NCI-H526 (cell line): ENCODE data around the gene POGLUT3.

Experiments used
- DNase-seq, 2 experiments: peaks; one replicate each; lab custom pipeline; 2025; lab: John Stamatoyannopoulos, UW

Gene POGLUT3

GRCh38 chr11:108498046-108498815 lies at the start of gene POGLUT3:
TSS of gene POGLUT3 (minus strand) at chr11:108498384. CDS start at chr11:108498366, 18 bp downstream.
- DNase-seq: peak; percentile 36 to 88

GRCh38 chr11:108545909-108546501 lies 47.8 kb upstream of the POGLUT3 start:
- no peak for DNase-seq

- no peak for DNase-seq
These were observed 45.3 kb upstream of the POGLUT3 start for GRCh38 chr11:108543316-108543964.

GRCh38 chr11:108541531-108541930 lies 43.3 kb upstream of the POGLUT3 start:
- no peak for DNase-seq

- DNase-seq: no peak
These were observed 40.3 kb upstream of the POGLUT3 start for GRCh38 chr11:108538502-108538901.

- DNase-seq: no peak
These were observed 39.8 kb upstream of the POGLUT3 start for GRCh38 chr11:108538022-108538424.

GRCh38 chr11:108536783-108537182 lies 38.6 kb upstream of the POGLUT3 start:
- DNase-seq: no peak

- no peak for DNase-seq
These were observed 37.3 kb upstream of the POGLUT3 start for GRCh38 chr11:108535384-108535955.

- DNase-seq: no peak
These were observed 36.2 kb upstream of the POGLUT3 start for GRCh38 chr11:108534274-108534882.

- no peak for DNase-seq
These were observed 32.2 kb upstream of the POGLUT3 start for GRCh38 chr11:108530426-108530825.

- no peak for DNase-seq
These were observed 29.2 kb upstream of the POGLUT3 start for GRCh38 chr11:108527382-108527781.

- no peak for DNase-seq
These were observed 27.0 kb upstream of the POGLUT3 start for GRCh38 chr11:108525161-108525560.

GRCh38 chr11:108524422-108524821 lies 26.2 kb upstream of the POGLUT3 start:
- DNase-seq: no peak

GRCh38 chr11:108522318-108522717 lies 24.1 kb upstream of the POGLUT3 start:
- DNase-seq: no peak

GRCh38 chr11:108518581-108518980 lies 20.4 kb upstream of the POGLUT3 start:
- DNase-seq: no peak

GRCh38 chr11:108516125-108516524 lies 17.9 kb upstream of the POGLUT3 start:
- no peak for DNase-seq

GRCh38 chr11:108512708-108513107 lies 14.5 kb upstream of the POGLUT3 start:
- no peak for DNase-seq

- DNase-seq: no peak
These were observed 13.8 kb upstream of the POGLUT3 start for GRCh38 chr11:108511851-108512474.

GRCh38 chr11:108508653-108509593 lies 10.7 kb upstream of the POGLUT3 start:
- DNase-seq: no peak

- no peak for DNase-seq
These were observed 3.2 kb upstream of the POGLUT3 start for GRCh38 chr11:108501396-108501795.

GRCh38 chr11:108500721-108501120 lies 2.5 kb upstream of the POGLUT3 start:
- DNase-seq: no peak
